H1 (cell line): Measurements from ENCODE around the gene CNTN5. TPM values are rescaled to one million over a fixed set of nuclear protein-coding genes. Genes with fewer than 3 reads are reported as not detected.
A peak's percentile ranks its signal among the peaks of the same experiment; 100 is the strongest.

Source experiments
- CTCF ChIA-PET: fragments of 300-600 bp; sonication (Branson Sonifier 250); formaldehyde crosslinking; loops from one replicate; lab custom pipeline; 2021; ENCODE audit not compliant: partially characterized antibody; lab: Charles Lee
- POLR2A ChIA-PET: fragments of 300-600 bp; sonication (Branson Sonifier 250); formaldehyde crosslinking; loops from one replicate; lab custom pipeline; 2021; ENCODE audit warnings: inconsistent platforms; ENCODE audit not compliant: partially characterized antibody; lab: Charles Lee
- DNase-seq, 2 experiments: peaks; one replicate each; pipeline versions ENCODE4 v3.0.0 to v3.0.0-alpha.2; 2010 to 2022; ENCODE audit warnings: low spot score in 2 of 2, low read depth in 1 of 2, mixed read lengths in 1 of 2
- FAIRE-seq: peaks from 2 replicates; lab custom pipeline; 2011; peaks lifted over from hg19 to GRCh38; lab: Jason Lieb, UNC
- H2AFZ ChIP-seq: 2 replicates; pipeline ENCODE4 v1.8.1; 2012; ENCODE audit warnings: low read length, inconsistent platforms
- H2AK5ac ChIP-seq: 2 replicates; pipeline ENCODE4 v1.6.1; 2013; ENCODE audit warnings: low read depth, low read length
- H2BK120ac ChIP-seq: replicated peaks from 2 replicates; pipeline ENCODE3; 2013; ENCODE audit warnings: low read depth, low read length, inconsistent platforms
- H2BK12ac ChIP-seq: 2 replicates; pipeline ENCODE4 v1.6.1; 2013; ENCODE audit warnings: low read depth, low read length
- H2BK15ac ChIP-seq: 2 replicates; pipeline ENCODE4 v1.6.1; 2013; ENCODE audit warnings: low read length
- H2BK20ac ChIP-seq: 2 replicates; pipeline ENCODE4 v1.6.1; 2013; ENCODE audit warnings: low read length
- H2BK5ac ChIP-seq: 2 replicates; pipeline ENCODE4 v1.6.1; 2013; ENCODE audit warnings: low read depth, low read length
- H3K14ac ChIP-seq: 2 replicates; pipeline ENCODE4 v1.6.1; 2013; ENCODE audit warnings: inconsistent platforms; ENCODE audit not compliant: insufficient read length
- H3K18ac ChIP-seq: 2 replicates; pipeline ENCODE4 v1.6.1; 2013; ENCODE audit warnings: low read length; ENCODE audit errors: extremely low read depth
- H3K23ac ChIP-seq: 2 replicates; pipeline ENCODE4 v1.6.1; 2013; ENCODE audit warnings: inconsistent platforms; ENCODE audit not compliant: insufficient read length
- H3K23me2 ChIP-seq: 2 replicates; pipeline ENCODE4 v1.6.1; 2013; ENCODE audit warnings: low read depth, low read length
- H3K27ac ChIP-seq: 2 replicates; pipeline ENCODE4 v1.6.1; 2011; ENCODE audit warnings: low read depth, low read length, inconsistent platforms
- H3K27me3 ChIP-seq, 4 experiments: replicated peaks in 1 of 4; 1 replicate in 1 of 4; 2 replicates in 3 of 4; pipeline versions ENCODE4 v1.6.1 to v1.8.1; 2011 to 2013; ENCODE audit warnings: low read length in 3 of 4, mild to moderate bottlenecking in 3 of 4, inconsistent platforms in 2 of 4, mixed read lengths in 2 of 4, moderate library complexity in 1 of 4; ENCODE audit not compliant: control insufficient read depth in 3 of 4, insufficient read depth in 3 of 4; ENCODE audit errors: extremely low read depth in 1 of 4
- H3K36me3 ChIP-seq, 4 experiments: 2 replicates each; pipeline versions ENCODE4 v1.6.1 to v1.8.1; 2011 to 2013; ENCODE audit warnings: mild to moderate bottlenecking in 4 of 4, low read length in 3 of 4, moderate library complexity in 2 of 4, control low read depth in 1 of 4, inconsistent platforms in 1 of 4; ENCODE audit not compliant: insufficient read depth in 4 of 4, control insufficient read depth in 2 of 4
- H3K4ac ChIP-seq: replicated peaks from 2 replicates; pipeline ENCODE3; 2013; ENCODE audit warnings: low read length, low read depth, mixed read lengths, inconsistent platforms; ENCODE audit not compliant: insufficient read length
- H3K4me1 ChIP-seq, 4 experiments: replicated peaks in 1 of 4; 1 replicate in 1 of 4; 2 replicates in 3 of 4; pipeline versions ENCODE4 v1.6.1 to v1.8.1; 2011 to 2013; ENCODE audit warnings: low read length in 3 of 4, inconsistent platforms in 2 of 4, mixed read lengths in 1 of 4; ENCODE audit not compliant: insufficient read depth in 4 of 4, control insufficient read depth in 3 of 4
- H3K4me2 ChIP-seq, 2 experiments: 2 replicates each; pipeline versions ENCODE4 v1.6.1 to v1.8.1; 2011 to 2013; ENCODE audit warnings: low read depth in 2 of 2, low read length in 2 of 2, control low read depth in 1 of 2, inconsistent platforms in 1 of 2, mild to moderate bottlenecking in 1 of 2; ENCODE audit not compliant: insufficient read depth in 1 of 2
- H3K4me3 ChIP-seq, 4 experiments: fragments of 200-600, 300-600 bp in 1 of 4; sonication (generic), shearing (Covaris generic), sonication (Bioruptor Twin) in 1 of 4; 2 replicates each; pipeline versions ENCODE4 v1.5.1 to v1.8.1; 2011 to 2016; ENCODE audit warnings: low read length in 4 of 4, low read depth in 3 of 4, control low read depth in 2 of 4, inconsistent platforms in 2 of 4, mild to moderate bottlenecking in 2 of 4, mixed read lengths in 1 of 4, moderate library complexity in 1 of 4; ENCODE audit not compliant: insufficient read depth in 2 of 4; ENCODE audit errors: extremely low read depth in 1 of 4
- H3K56ac ChIP-seq: replicated peaks from 2 replicates; pipeline ENCODE3; 2013; ENCODE audit warnings: low read depth, mild to moderate bottlenecking, mixed read lengths, low read length, inconsistent platforms; ENCODE audit not compliant: insufficient read length
- H3K79me1 ChIP-seq: 2 replicates; pipeline ENCODE4 v1.6.1; 2013; ENCODE audit warnings: low read depth, low read length, control low read depth
- H3K79me2 ChIP-seq, 2 experiments: 2 replicates each; pipeline versions ENCODE4 v1.6.1 to v1.8.1; 2012 to 2013; ENCODE audit warnings: low read length in 2 of 2, mild to moderate bottlenecking in 2 of 2, inconsistent platforms in 1 of 2; ENCODE audit not compliant: insufficient read depth in 2 of 2, control insufficient read depth in 1 of 2
- H3K9ac ChIP-seq, 4 experiments: replicated peaks in 1 of 4; 1 replicate in 1 of 4; 2 replicates in 3 of 4; pipeline versions ENCODE4 v1.6.1 to v1.8.1; 2011 to 2013; ENCODE audit warnings: low read depth in 3 of 4, low read length in 3 of 4, control low read depth in 2 of 4, mild to moderate bottlenecking in 2 of 4, moderate library complexity in 2 of 4, inconsistent platforms in 1 of 4; ENCODE audit errors: extremely low read depth in 1 of 4
- H3K9me3 ChIP-seq, 2 experiments: 2 replicates each; pipeline versions ENCODE4 v1.6.1 to v1.8.1; 2012 to 2013; ENCODE audit warnings: mild to moderate bottlenecking in 2 of 2, moderate library complexity in 2 of 2, control low read depth in 1 of 2, inconsistent platforms in 1 of 2, low read depth in 1 of 2, low read length in 1 of 2, mixed read lengths in 1 of 2; ENCODE audit not compliant: insufficient read depth in 2 of 2
- H4K20me1 ChIP-seq, 2 experiments: replicated peaks in 1 of 2; 2 replicates each; pipeline versions ENCODE3 to v1.8.1; 2011 to 2013; ENCODE audit warnings: inconsistent platforms in 2 of 2, low read length in 2 of 2, mild to moderate bottlenecking in 1 of 2; ENCODE audit not compliant: insufficient read depth in 2 of 2, control insufficient read depth in 1 of 2
- H4K5ac ChIP-seq: 2 replicates; pipeline ENCODE4 v1.6.1; 2013; ENCODE audit warnings: low read length, low read depth, mixed read lengths, inconsistent platforms; ENCODE audit not compliant: insufficient read length
- H4K8ac ChIP-seq: 2 replicates; pipeline ENCODE4 v1.8.0; 2013; ENCODE audit warnings: mild to moderate bottlenecking, moderate library complexity, low read length, inconsistent platforms; ENCODE audit not compliant: insufficient read depth; ENCODE audit errors: extremely low read depth
- H4K91ac ChIP-seq: replicated peaks from 2 replicates; pipeline ENCODE3; 2013; ENCODE audit warnings: low read length, mixed read lengths, inconsistent platforms; ENCODE audit not compliant: insufficient read length
- JUND ChIP-seq: IDR thresholded peaks from 2 replicates; pipeline ENCODE4 v1.6.1; 2011; ENCODE audit warnings: mild to moderate bottlenecking, improper control_type of control experiment, low read length
- RAD21 ChIP-seq, 2 experiments: IDR thresholded peaks in 1 of 2; conservative IDR thresholded peaks in 1 of 2; 2 replicates each; pipeline ENCODE4 v1.6.1; 2011; ENCODE audit warnings: low read depth in 2 of 2, low read length in 2 of 2, improper control_type of control experiment in 1 of 2, inconsistent platforms in 1 of 2, mild to moderate bottlenecking in 1 of 2, moderate library complexity in 1 of 2
- WGBS, 2 experiments: shearing (Covaris generic) in 1 of 2; methylation state at CpG; one replicate each; pipeline versions ENCODE4 v1.1.6 to v1.1.7; 2013 to 2015; ENCODE audit warnings: low lambda C conversion rate in 2 of 2, mixed read lengths in 2 of 2, inconsistent platforms in 1 of 2, low coverage in 1 of 2, missing lambda C conversion rate in 1 of 2; ENCODE audit not compliant: insufficient replicate concordance in 2 of 2, insufficient coverage in 1 of 2, insufficient read length in 1 of 2; ENCODE audit errors: extremely low coverage in 1 of 2, missing lambda C conversion rate in 1 of 2; 5-methylcytosine and 5-hydroxymethylcytosine counted together
- polyA plus RNA-seq, 7 experiments: library from polyadenylated mRNA; depleted of rRNA in 3 of 7; stranded (reverse) in 5 of 7; unstranded in 2 of 7; fragments of >200 nt in 5 of 7; fragments of 200-250 nt in 2 of 7; gene quantifications; 1 replicate in 5 of 7; 2 replicates in 1 of 7; 4 replicates in 1 of 7; pipeline versions ENCODE4 v1.2.1 to v1.2.3, GENCODE V29; 2011 to 2013; ENCODE audit warnings: missing spikeins in 2 of 7, mixed read lengths in 2 of 7
- total RNA-seq: library from RNA; stranded (reverse); fragmentation: NEBNext Ultra II Directional; extraction: Animal tissue kit (Norgen Biotek cat#: 25700); gene quantifications from 2 replicates; pipeline ENCODE4 v1.2.1, GENCODE V29; 2021

CNTN5 gene
- total and polyA plus RNA-seq, 2 of the 8 experiments (the other 6 are each of a cell fraction or from before 2014, with no cell fraction given), result not detected

DNA sequence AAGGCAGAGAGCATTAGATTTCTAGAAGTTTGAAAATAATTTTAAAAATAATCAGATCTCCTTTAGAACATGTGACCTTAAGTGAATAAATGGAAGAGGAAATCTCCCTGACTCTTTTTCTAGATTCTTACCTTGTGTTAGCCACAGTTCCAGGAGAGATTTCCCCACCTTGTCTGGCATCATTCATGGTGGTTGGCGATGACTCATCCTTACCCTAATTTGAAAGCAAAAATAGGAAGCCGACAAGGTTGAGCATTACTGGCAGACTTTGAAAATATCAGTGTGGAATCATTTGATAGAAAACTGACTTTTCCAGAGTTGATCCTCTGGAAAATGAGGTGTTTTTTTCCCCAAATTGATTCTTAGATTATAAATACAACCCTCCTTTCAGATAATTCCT is 48.1 kb downstream of the CNTN5 start:
- Histone ChIP-seq H3K27ac (no peak overlapping the region), H4K91ac (no peak overlapping the region), H2AK5ac (no peak overlapping the region), H3K23ac (no peak overlapping the region), H4K8ac (no peak overlapping the region), H3K79me1 (no peaks in the 10 kb centered on the region), H3K9me3 (no peaks in the 10 kb centered on the region), H2BK15ac (no peak overlapping the region), H3K18ac (no peak overlapping the region), H2BK20ac (no peak overlapping the region), H3K4me2 (no peak overlapping the region), H4K20me1 (no peaks in the 10 kb centered on the region), H3K23me2 (no peaks in the 10 kb centered on the region), H3K27me3 (no peaks in the 10 kb centered on the region), H3K14ac (no peak overlapping the region), H3K9ac (no peak overlapping the region), H2BK5ac (no peak overlapping the region), H2BK120ac (no peak overlapping the region), H3K36me3 (no peaks in the 10 kb centered on the region), H2BK12ac (no peak overlapping the region), H3K4me3 (no peak overlapping the region), H3K79me2 (no peaks in the 10 kb centered on the region), H3K56ac (no peak overlapping the region), H3K4me1 (peaks cover 0 to 7% (median under 1%) of the 10 kb centered on the region in 4 experiments; a peak in 4 of 7 replicates), H4K5ac (no peak overlapping the region), H3K4ac (no peak overlapping the region), H2AFZ (no peak overlapping the region)
- peak; percentile 60 for TF ChIP-seq JUND
- no peak for TF ChIP-seq RAD21 (IDR thresholded peaks at IDR 0.05 in 1 of 2, conservative IDR thresholded peaks at IDR 0.05 in 1 of 2; ENCODE audit: low read depth in 2 of 2, low read length in 2 of 2)
- 87% methylated on average over 2 of the region's 2 CpGs; no CpG with 5 or more reads in 1 of the 2 experiments for whole genome bisulfite sequencing, 2 experiments
- ChIA-PET POLR2A (no interaction called here), CTCF (interaction anchor here (0.5 to 1.7 kb wide), 6 partner anchors 9 to 731 kb away, joined by 3 to 4 read pairs (median 3); no protein-coding TSS in a partner anchor)
- FAIRE-seq, result no peak
- DNase-seq, result no peak
